Neural progenitor cell (in vitro differentiated cells): ENCODE measurements around the gene TXNL4B.

Experiments
- CTCF ChIP-seq: fragments of 200-600 bp; sonication (generic); IDR thresholded peaks from 2 replicates; pipeline ENCODE4 v1.5.1; 2017; ENCODE audit warnings: antibody characterized with exemption, mild to moderate bottlenecking
- EZH2 ChIP-seq: fragments of 200-600 bp; sonication (generic); IDR thresholded peaks from 2 replicates; pipeline ENCODE4 v1.6.1; 2017; ENCODE audit warnings: antibody characterized with exemption, mild to moderate bottlenecking, moderate library complexity
- EZH2phosphoT487 ChIP-seq: fragments of 200-600 bp; sonication (generic); IDR thresholded peaks from 2 replicates; pipeline ENCODE4 v1.6.1; 2017; ENCODE audit warnings: antibody characterized with exemption

GRCh38 chr16:72124148-72124547, 30.7 kb upstream of the TXNL4B start:
- TF ChIP-seq CTCF (no peak), EZH2 (no peak), EZH2phosphoT487 (no peak)
